K562 (cell line): ENCODE results near the gene CDC45. TPM values are rescaled to one million over a fixed set of nuclear protein-coding genes. Genes with fewer than 3 reads are reported as not detected.
A peak's percentile ranks its signal among the peaks of the same experiment; 100 is the strongest.

Source experiments
- ATAC-seq: fragments of 200-7000 bp; cut with Tn5 transposase; 3 replicates; pipeline ENCODE4 v1.9.1; 2020; ENCODE audit warnings: moderate library complexity
- BruUV-seq: library from RNA; stranded (reverse); fragments of 400-500 nt; replicated peaks from 2 replicates; lab custom pipeline; 2021; lab: Mats Ljungman, UMichigan
- CTCF ChIA-PET: fragments of 300-600 bp; formaldehyde crosslinking; extraction: SDS; loops from one replicate; lab custom pipeline; 2021; ENCODE audit warnings: low intra/inter-chr PET ratio; lab: Yijun Ruan, JAX
- POLR2A ChIA-PET: fragments of 300-600, 350-650 bp; sonication (Branson Sonifier 250); formaldehyde crosslinking; extraction: SDS; loops from one replicate; lab custom pipeline; 2021; ENCODE audit warnings: antibody characterized with exemption, inconsistent platforms; lab: Yijun Ruan, JAX
- DNase-seq, 4 experiments: peaks; one replicate each; pipeline versions ENCODE4 v3.0.0 to v3.0.0-alpha.2; 2011 to 2018; ENCODE audit warnings: low spot score in 3 of 4, mixed read lengths in 3 of 4; ENCODE audit errors: extremely low read depth in 1 of 4
- FAIRE-seq: peaks from 2 replicates; lab custom pipeline; 2011; peaks lifted over from hg19 to GRCh38; lab: Jason Lieb, UNC
- H2AFZ ChIP-seq: 2 replicates; pipeline ENCODE4 v1.6.0; 2011; ENCODE audit warnings: low read depth, low read length, control low read depth, inconsistent platforms
- H3K27ac ChIP-seq: fragments of 200-600 bp; 3 replicates; pipeline ENCODE4 v1.8.0; 2011; ENCODE audit warnings: low read depth, mild to moderate bottlenecking, control low read depth, inconsistent platforms, low read length, moderate library complexity, mixed read lengths; ENCODE audit errors: extremely low read depth
- H3K27me3 ChIP-seq, 2 experiments: fragments of 300-600 bp in 1 of 2; 2 replicates in 1 of 2; 3 replicates in 1 of 2; pipeline versions ENCODE4 v1.6.0 to v1.8.0; 2011; ENCODE audit warnings: inconsistent platforms in 2 of 2, low read length in 2 of 2, mild to moderate bottlenecking in 1 of 2, mixed read lengths in 1 of 2, moderate library complexity in 1 of 2; ENCODE audit not compliant: control insufficient read depth in 2 of 2, insufficient read depth in 2 of 2
- H3K36me3 ChIP-seq: fragments of 300-600 bp; 3 replicates; pipeline ENCODE4 v1.8.0; 2011; ENCODE audit warnings: mild to moderate bottlenecking, low read length, inconsistent platforms; ENCODE audit not compliant: control insufficient read depth, insufficient read depth
- H3K4me1 ChIP-seq, 2 experiments: fragments of 200-600 bp in 1 of 2; replicated peaks in 1 of 2; 2 replicates in 1 of 2; 3 replicates in 1 of 2; pipeline versions ENCODE4 v1.5.1 to v1.8.0; 2011; ENCODE audit warnings: inconsistent platforms in 2 of 2, low read length in 2 of 2, mild to moderate bottlenecking in 1 of 2, mixed read lengths in 1 of 2, moderate library complexity in 1 of 2; ENCODE audit not compliant: control insufficient read depth in 2 of 2, insufficient read depth in 2 of 2
- H3K4me2 ChIP-seq: 2 replicates; pipeline ENCODE4 v1.6.1; 2011; ENCODE audit warnings: low read length, control low read depth, inconsistent platforms, mixed read lengths; ENCODE audit not compliant: insufficient read depth
- H3K4me3 ChIP-seq: fragments of 200-600 bp; sonication (generic), shearing (Covaris generic); 2 replicates; pipeline ENCODE4 v1.5.1; 2016; ENCODE audit warnings: control low read depth, inconsistent platforms
- H3K79me2 ChIP-seq: fragments of 200-600 bp; 3 replicates; pipeline ENCODE4 v1.8.0; 2011; ENCODE audit warnings: low read length, inconsistent platforms; ENCODE audit not compliant: control insufficient read depth, insufficient read depth
- H3K9ac ChIP-seq, 2 experiments: 2 replicates each; pipeline versions ENCODE4 v1.6.0 to v1.6.1; 2011; ENCODE audit warnings: low read depth in 2 of 2, low read length in 2 of 2, control low read depth in 1 of 2, inconsistent platforms in 1 of 2, mild to moderate bottlenecking in 1 of 2, mixed read lengths in 1 of 2; ENCODE audit not compliant: insufficient read depth in 1 of 2
- H3K9me1 ChIP-seq: one replicate; pipeline ENCODE4 v1.6.0; 2011; ENCODE audit warnings: inconsistent platforms, mild to moderate bottlenecking, low read length, moderate library complexity; ENCODE audit not compliant: control insufficient read depth, insufficient read depth
- H3K9me3 ChIP-seq: replicated peaks from 2 replicates; pipeline ENCODE4 v1.5.1; 2011; ENCODE audit warnings: low read depth, low read length, inconsistent platforms; ENCODE audit not compliant: control insufficient read depth, insufficient read depth
- H4K20me1 ChIP-seq: replicated peaks from 2 replicates; pipeline ENCODE4 v1.6.1; 2011; ENCODE audit warnings: low read length, inconsistent platforms, mixed read lengths; ENCODE audit not compliant: control insufficient read depth, insufficient read depth
- CREM ChIP-seq: IDR thresholded peaks from 2 replicates; pipeline ENCODE4 v1.6.1; 2014; ENCODE audit warnings: antibody characterized with exemption, low read depth
- ESRRA ChIP-seq: fragments of 450-650 bp; IDR thresholded peaks from 2 replicates; pipeline ENCODE4 v1.6.1; 2014; ENCODE audit warnings: low read depth, mild to moderate bottlenecking, moderate library complexity, borderline replicate concordance
- MEIS2 ChIP-seq: fragments of 450-650 bp; IDR thresholded peaks from 2 replicates; pipeline ENCODE4 v1.6.1; 2014; ENCODE audit warnings: mild to moderate bottlenecking; ENCODE audit not compliant: partially characterized antibody
- MTA1 ChIP-seq: fragments of 450-650 bp; IDR thresholded peaks from 2 replicates; pipeline ENCODE4 v1.6.1; 2017; ENCODE audit warnings: borderline replicate concordance
- MTF1 ChIP-seq: fragments of 250-450 bp; sonication (Bioruptor Pico); IDR thresholded peaks from 2 replicates; pipeline ENCODE4 v1.9.0; 2021; ENCODE audit warnings: moderate library complexity, mild to moderate bottlenecking, inconsistent platforms, borderline replicate concordance
- NCOA2 ChIP-seq, 2 experiments: fragments of 450-650 bp; IDR thresholded peaks; 2 replicates each; pipeline ENCODE4 v1.6.1; 2018; ENCODE audit warnings: mild to moderate bottlenecking in 2 of 2, moderate library complexity in 1 of 2; ENCODE audit not compliant: partially characterized antibody in 2 of 2
- PPARD ChIP-seq: fragments of 250-450 bp; sonication (Bioruptor Pico); IDR thresholded peaks from 2 replicates; pipeline ENCODE4 v1.8.0; 2022; ENCODE audit warnings: inconsistent platforms, mild to moderate bottlenecking, moderate library complexity
- PTRF ChIP-seq: fragments of 450-650 bp; IDR thresholded peaks from 2 replicates; pipeline ENCODE4 v1.6.1; 2016; ENCODE audit warnings: mild to moderate bottlenecking, missing genetic modification characterization, missing compliant biosample characterization
- RBM15 ChIP-seq: fragments of 200-400 bp; formaldehyde crosslinking; IDR thresholded peaks from 2 replicates; pipeline ENCODE4 v1.6.1; 2018; ENCODE audit warnings: mild to moderate bottlenecking, low read length, moderate library complexity; ENCODE audit not compliant: insufficient read depth
- RCOR1 ChIP-seq, 2 experiments: IDR thresholded peaks; 2 replicates each; pipeline ENCODE4 v1.6.1; 2012; ENCODE audit warnings: low read depth in 2 of 2, low read length in 2 of 2, borderline replicate concordance in 1 of 2, improper control_type of control experiment in 1 of 2
- XRCC4 ChIP-seq: IDR thresholded peaks from one replicate; pipeline ENCODE4 v1.6.1; 2011; ENCODE audit not compliant: insufficient read depth, insufficient read length; ENCODE audit errors: extremely low read depth
- ZNF217 ChIP-seq: sonication (generic); formaldehyde crosslinking; IDR thresholded peaks from 2 replicates; pipeline ENCODE4 v1.8.0; 2022; ENCODE audit warnings: mild to moderate bottlenecking, missing genetic modification reagents
- WGBS: fragments of 100-300 bp; shearing (Covaris generic); methylation state at CpG from one replicate; pipeline ENCODE4 v1.1.6; 2016; ENCODE audit warnings: low coverage, mixed read lengths; ENCODE audit not compliant: insufficient coverage; ENCODE audit errors: missing lambda C conversion rate; 5-methylcytosine and 5-hydroxymethylcytosine counted together
- in situ Hi-C: fragments of 300-500 bp; cut with MboI; formaldehyde crosslinking; loops from 4 replicates; pipeline ENCODE4 v1.15.0; 2018; ENCODE audit warnings: inconsistent platforms, mixed read lengths
- intact Hi-C: fragments of 100-400 bp; cut with micrococcal nuclease; formaldehyde crosslinking; loops from 2 replicates; pipeline ENCODE4 v1.14.2; 2022
- polyA plus RNA-seq, 8 experiments: library from polyadenylated mRNA; depleted of rRNA in 4 of 8; stranded (reverse) in 5 of 8; unstranded in 3 of 8; fragments of >200 nt; fragmentation: Nextera tagmentation in 2 of 8; fragmentation: Illumina TruSeq in 1 of 8; extraction: Ambion mirVana in 2 of 8; extraction: Trizol in 1 of 8; gene quantifications; 2 replicates each; pipeline versions ENCODE4 v1.2.1 to v1.2.3, GENCODE V29; 2011 to 2014; ENCODE audit warnings: inconsistent platforms in 1 of 8, missing spikeins in 1 of 8
- total RNA-seq, 7 experiments: library from RNA; depleted of rRNA in 6 of 7; stranded (reverse); fragments of >200 nt in 6 of 7; fragmentation: Illumina TruSeq in 2 of 7; extraction: Trizol in 2 of 7; gene quantifications; 2 replicates each; pipeline versions ENCODE4 v1.2.1 to v1.2.3, GENCODE V29; 2011 to 2021; ENCODE audit warnings: low replicate concordance in 1 of 7
- TF ChIP-seq, protein P1 (sequence below): fragments of 250-450 bp; sonication (Bioruptor Pico); IDR thresholded peaks from 2 replicates; pipeline ENCODE4 v1.5.1; 2021; ENCODE audit warnings: mild to moderate bottlenecking
- TF ChIP-seq, protein P2 (sequence below): fragments of 250-450 bp; sonication (Bioruptor Pico); IDR thresholded peaks from 2 replicates; pipeline ENCODE4 v1.4.0; 2020; ENCODE audit warnings: mild to moderate bottlenecking
- TF ChIP-seq, protein P3 (sequence below): fragments of 150-350 bp; conservative IDR thresholded peaks from 2 replicates; pipeline ENCODE4 v1.6.1; 2014; ENCODE audit warnings: low read length

The CDC45 gene
- total and polyA plus RNA-seq, 9 of the 15 experiments (the other 6 are each of a cell fraction or from before 2014, with no cell fraction given) = 251 to 580 (median 410) TPM

DNA sequence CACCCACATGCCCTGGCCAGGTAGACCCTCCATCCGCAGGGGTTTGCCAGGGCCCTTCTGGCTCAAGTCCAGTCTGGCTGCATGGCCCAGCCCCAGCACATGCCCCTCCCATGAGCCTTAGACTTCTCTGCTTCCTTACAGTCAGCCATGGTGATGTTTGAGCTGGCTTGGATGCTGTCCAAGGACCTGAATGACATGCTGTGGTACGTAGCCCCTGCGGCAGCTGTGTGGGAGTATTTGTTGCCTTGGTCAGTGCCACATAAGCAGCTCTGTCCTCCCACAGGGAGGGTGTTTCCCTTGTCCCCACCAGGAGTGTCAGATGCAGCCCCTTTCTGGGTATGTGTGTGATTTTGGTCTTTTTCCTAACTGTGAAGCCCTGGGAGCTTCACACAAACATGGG lies 17.5 kb downstream of the CDC45 start:
- DNase-seq (peak; percentile 75 to 81 (median 76)), ATAC-seq (peak; percentile 45), FAIRE-seq (peak; percentile 26)
- 52% methylated on average over 3 of the region's 3 CpGs for WGBS
- H2AFZ ChIP-seq = no peak overlapping the region
- ChIA-PET CTCF (interaction anchor here (0.7 to 3.1 kb wide), 3 partner anchors 79 to 221 kb away, joined by 3 to 27 read pairs (median 3); no protein-coding TSS in a partner anchor), POLR2A (interaction anchor here (0.6 to 5.1 kb wide), 12 partner anchors 9 to 133 kb away, joined by 3 to 46 read pairs (median 8); partner anchors contain the start of genes CDC45 and UFD1)
- no peaks in the 10 kb centered on the region for H3K9me3 ChIP-seq
- no peaks in the 10 kb centered on the region for H3K27me3 ChIP-seq
- in situ Hi-C loops = no loop called here
- peak overlapping the region in 1 of 2 experiments; percentile 12; a peak in 1 of 4 replicates for H3K9ac ChIP-seq
- H3K9me1 ChIP-seq = no peaks in the 10 kb centered on the region
- no TSS peak for BruUV-seq
- H3K4me3 ChIP-seq = no peak overlapping the region
- no peaks in the 10 kb centered on the region; the same call in 1 of the 2 replicates for H4K20me1 ChIP-seq
- H3K36me3 ChIP-seq = peaks cover 100% of the 10 kb centered on the region
- no peaks in the 10 kb centered on the region; a peak in 2 of 5 replicates for H3K4me1 ChIP-seq
- intact Hi-C loops = no loop called here
- no peaks in the 10 kb centered on the region for H3K79me2 ChIP-seq
- no peak overlapping the region for H3K27ac ChIP-seq
- no peak overlapping the region for H3K4me2 ChIP-seq
- TF ChIP-seq RCOR1 (IDR thresholded peaks at IDR 0.05; ENCODE audit: borderline replicate concordance in 1 of 2, low read depth in 2 of 2, low read length in 2 of 2) (peak in 1 of 2 experiments; percentile 67; a peak in 1 of 4 replicates), MEIS2 (peak; percentile 71), ESRRA (no peak), MTF1 (CRISPR knock-in tag) (no peak), NCOA2 (IDR thresholded peaks at IDR 0.05; ENCODE audit: partially characterized antibody in 2 of 2) (no peak), XRCC4 (no peak), MTA1 (no peak), RBM15 (no peak), ZNF217 (CRISPR knock-in tag) (no peak), PPARD (no peak), PTRF (tag) (no peak), CREM (peak; percentile 51; the same call in 1 of the 2 replicates)
- TF ChIP-seq, protein P1, sequence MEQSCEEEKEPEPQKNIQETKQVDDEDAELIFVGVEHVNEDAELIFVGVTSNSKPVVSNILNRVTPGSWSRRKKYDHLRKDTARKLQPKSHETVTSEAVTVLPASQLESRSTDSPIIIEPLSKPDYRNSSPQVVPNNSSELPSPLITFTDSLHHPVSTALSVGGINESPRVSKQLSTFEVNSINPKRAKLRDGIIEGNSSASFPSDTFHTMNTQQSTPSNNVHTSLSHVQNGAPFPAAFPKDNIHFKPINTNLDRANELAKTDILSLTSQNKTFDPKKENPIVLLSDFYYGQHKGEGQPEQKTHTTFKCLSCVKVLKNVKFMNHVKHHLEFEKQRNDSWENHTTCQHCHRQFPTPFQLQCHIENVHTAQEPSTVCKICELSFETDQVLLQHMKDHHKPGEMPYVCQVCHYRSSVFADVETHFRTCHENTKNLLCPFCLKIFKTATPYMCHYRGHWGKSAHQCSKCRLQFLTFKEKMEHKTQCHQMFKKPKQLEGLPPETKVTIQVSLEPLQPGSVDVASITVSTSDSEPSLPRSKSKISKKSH (CRISPR knock-in tag) = no peak
- TF ChIP-seq, protein P2, sequence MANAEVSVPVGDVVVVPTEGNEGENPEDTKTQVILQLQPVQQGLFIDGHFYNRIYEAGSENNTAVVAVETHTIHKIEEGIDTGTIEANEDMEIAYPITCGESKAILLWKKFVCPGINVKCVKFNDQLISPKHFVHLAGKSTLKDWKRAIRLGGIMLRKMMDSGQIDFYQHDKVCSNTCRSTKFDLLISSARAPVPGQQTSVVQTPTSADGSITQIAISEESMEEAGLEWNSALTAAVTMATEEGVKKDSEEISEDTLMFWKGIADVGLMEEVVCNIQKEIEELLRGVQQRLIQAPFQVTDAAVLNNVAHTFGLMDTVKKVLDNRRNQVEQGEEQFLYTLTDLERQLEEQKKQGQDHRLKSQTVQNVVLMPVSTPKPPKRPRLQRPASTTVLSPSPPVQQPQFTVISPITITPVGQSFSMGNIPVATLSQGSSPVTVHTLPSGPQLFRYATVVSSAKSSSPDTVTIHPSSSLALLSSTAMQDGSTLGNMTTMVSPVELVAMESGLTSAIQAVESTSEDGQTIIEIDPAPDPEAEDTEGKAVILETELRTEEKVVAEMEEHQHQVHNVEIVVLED (CRISPR knock-in tag) = peak; percentile 44
- TF ChIP-seq, protein P3, sequence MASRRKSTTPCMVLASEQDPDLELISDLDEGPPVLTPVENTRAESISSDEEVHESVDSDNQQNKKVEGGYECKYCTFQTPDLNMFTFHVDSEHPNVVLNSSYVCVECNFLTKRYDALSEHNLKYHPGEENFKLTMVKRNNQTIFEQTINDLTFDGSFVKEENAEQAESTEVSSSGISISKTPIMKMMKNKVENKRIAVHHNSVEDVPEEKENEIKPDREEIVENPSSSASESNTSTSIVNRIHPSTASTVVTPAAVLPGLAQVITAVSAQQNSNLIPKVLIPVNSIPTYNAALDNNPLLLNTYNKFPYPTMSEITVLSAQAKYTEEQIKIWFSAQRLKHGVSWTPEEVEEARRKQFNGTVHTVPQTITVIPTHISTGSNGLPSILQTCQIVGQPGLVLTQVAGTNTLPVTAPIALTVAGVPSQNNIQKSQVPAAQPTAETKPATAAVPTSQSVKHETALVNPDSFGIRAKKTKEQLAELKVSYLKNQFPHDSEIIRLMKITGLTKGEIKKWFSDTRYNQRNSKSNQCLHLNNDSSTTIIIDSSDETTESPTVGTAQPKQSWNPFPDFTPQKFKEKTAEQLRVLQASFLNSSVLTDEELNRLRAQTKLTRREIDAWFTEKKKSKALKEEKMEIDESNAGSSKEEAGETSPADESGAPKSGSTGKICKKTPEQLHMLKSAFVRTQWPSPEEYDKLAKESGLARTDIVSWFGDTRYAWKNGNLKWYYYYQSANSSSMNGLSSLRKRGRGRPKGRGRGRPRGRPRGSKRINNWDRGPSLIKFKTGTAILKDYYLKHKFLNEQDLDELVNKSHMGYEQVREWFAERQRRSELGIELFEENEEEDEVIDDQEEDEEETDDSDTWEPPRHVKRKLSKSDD = no peak
